ENCODE measurements around the gene CNPY4.

CNPY4 gene

DNA sequence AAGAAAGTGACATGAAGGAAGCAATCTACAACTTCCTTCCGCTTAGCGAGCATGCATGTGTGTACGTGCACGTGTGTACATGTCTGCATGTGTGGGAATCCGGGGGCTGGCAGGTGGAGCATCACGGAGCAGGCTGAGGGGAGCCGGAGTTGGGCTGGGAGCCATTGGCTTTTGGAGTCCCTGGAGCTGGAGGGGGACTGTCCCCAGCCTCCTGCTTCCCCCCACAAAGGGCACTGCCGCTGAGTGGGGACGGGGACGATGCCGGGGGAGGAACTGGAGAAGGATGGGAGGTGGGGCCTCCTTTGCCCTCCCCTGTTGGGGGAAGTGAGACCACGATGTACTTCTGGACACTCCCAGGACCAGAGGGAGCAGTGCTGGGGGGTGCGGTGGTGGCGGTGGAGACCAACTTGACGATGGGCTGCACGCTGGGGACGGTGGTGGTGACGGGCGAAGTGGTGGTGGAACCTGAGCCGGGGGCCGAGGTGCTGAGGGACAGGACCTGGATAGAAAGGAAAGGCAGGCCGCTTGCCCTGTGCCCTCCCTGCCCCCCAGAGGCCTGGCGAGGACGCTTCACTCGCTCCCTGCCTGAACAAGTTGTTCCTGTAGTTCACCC is 12.2 kb upstream of the CNPY4 start:
- TF ChIP-seq POLR2A (IDR thresholded peaks at IDR 0.05; ENCODE audit: extremely low read depth, insufficient read length) (no peak), MYC (IDR thresholded peaks at IDR 0.05; ENCODE audit: low read depth, low read length) (no peak), MAX (IDR thresholded peaks at IDR 0.05; ENCODE audit: low read depth, low read length) (no peak)
- TF ChIP-seq, protein P1, sequence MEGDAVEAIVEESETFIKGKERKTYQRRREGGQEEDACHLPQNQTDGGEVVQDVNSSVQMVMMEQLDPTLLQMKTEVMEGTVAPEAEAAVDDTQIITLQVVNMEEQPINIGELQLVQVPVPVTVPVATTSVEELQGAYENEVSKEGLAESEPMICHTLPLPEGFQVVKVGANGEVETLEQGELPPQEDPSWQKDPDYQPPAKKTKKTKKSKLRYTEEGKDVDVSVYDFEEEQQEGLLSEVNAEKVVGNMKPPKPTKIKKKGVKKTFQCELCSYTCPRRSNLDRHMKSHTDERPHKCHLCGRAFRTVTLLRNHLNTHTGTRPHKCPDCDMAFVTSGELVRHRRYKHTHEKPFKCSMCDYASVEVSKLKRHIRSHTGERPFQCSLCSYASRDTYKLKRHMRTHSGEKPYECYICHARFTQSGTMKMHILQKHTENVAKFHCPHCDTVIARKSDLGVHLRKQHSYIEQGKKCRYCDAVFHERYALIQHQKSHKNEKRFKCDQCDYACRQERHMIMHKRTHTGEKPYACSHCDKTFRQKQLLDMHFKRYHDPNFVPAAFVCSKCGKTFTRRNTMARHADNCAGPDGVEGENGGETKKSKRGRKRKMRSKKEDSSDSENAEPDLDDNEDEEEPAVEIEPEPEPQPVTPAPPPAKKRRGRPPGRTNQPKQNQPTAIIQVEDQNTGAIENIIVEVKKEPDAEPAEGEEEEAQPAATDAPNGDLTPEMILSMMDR (IDR thresholded peaks at IDR 0.05; ENCODE audit: low read depth, low read length), result no peak
- DNase-seq (ENCODE audit: low read depth), result no peak
- H3K4me3 ChIP-seq (ENCODE audit: low read depth, low read length), result no peak overlapping the region

- DNase-seq (ENCODE audit: low read depth), result no peak
- H3K4me3 ChIP-seq (ENCODE audit: low read depth, low read length), result no peak overlapping the region
- TF ChIP-seq, protein P1 (IDR thresholded peaks at IDR 0.05; ENCODE audit: low read depth, low read length), result no peak
Measured at GRCh38 chr7:100107890-100108289, 11.5 kb upstream of the CNPY4 start.

GRCh38 chr7:100109521-100110163 is 9.8 kb upstream of the CNPY4 start:
- DNase-seq (ENCODE audit: low read depth), result peak; percentile 31
- TF ChIP-seq, protein P1 (IDR thresholded peaks at IDR 0.05; ENCODE audit: low read depth, low read length), result peak; percentile 24
- TF ChIP-seq MAX (IDR thresholded peaks at IDR 0.05; ENCODE audit: low read depth, low read length), result no peak
- TF ChIP-seq MYC (IDR thresholded peaks at IDR 0.05; ENCODE audit: low read depth, low read length), result no peak
- H3K4me3 ChIP-seq (ENCODE audit: low read depth, low read length), result no peak overlapping the region

- no peak overlapping the region for H3K4me3 ChIP-seq (ENCODE audit: low read depth, low read length)
- DNase-seq (ENCODE audit: low read depth), result no peak
- TF ChIP-seq MYC (IDR thresholded peaks at IDR 0.05; ENCODE audit: low read depth, low read length) (no peak), MAX (IDR thresholded peaks at IDR 0.05; ENCODE audit: low read depth, low read length) (no peak), POLR2A (IDR thresholded peaks at IDR 0.05; ENCODE audit: extremely low read depth, insufficient read length) (no peak)
- TF ChIP-seq, protein P1 (IDR thresholded peaks at IDR 0.05; ENCODE audit: low read depth, low read length), result no peak
Measured at GRCh38 chr7:100111156-100111555, 8.3 kb upstream of the CNPY4 start.

DNA sequence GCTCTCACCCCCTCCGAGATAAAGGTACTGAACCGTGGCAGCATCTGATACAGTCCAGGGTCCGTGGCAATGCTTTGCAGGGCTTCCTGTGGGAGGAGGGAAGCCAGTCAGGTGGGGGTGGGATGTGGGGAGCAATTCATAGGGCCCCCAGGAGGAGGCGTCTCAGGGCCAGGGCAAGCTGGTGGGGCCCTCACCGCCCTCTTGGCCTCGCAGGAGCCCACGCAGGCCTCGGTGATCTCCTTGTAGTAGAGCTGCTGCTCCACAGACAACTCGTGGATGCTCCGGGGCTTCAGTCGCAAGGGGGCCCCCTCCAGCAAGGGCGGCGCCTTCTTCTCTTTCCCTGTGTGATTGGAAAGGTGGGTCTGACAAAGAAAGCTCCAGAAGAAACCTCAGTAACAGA is 7.5 kb upstream of the CNPY4 start:
- H3K4me3 ChIP-seq (ENCODE audit: low read depth, low read length), result no peak overlapping the region
- DNase-seq (ENCODE audit: low read depth), result no peak

More for the DNA sequence above, 7.5 kb upstream of the CNPY4 start:
- TF ChIP-seq MAX (IDR thresholded peaks at IDR 0.05; ENCODE audit: low read depth, low read length), result no peak
- no peak for TF ChIP-seq POLR2A (IDR thresholded peaks at IDR 0.05; ENCODE audit: extremely low read depth, insufficient read length)
- TF ChIP-seq, protein P1 (IDR thresholded peaks at IDR 0.05; ENCODE audit: low read depth, low read length), result no peak
- TF ChIP-seq MYC (IDR thresholded peaks at IDR 0.05; ENCODE audit: low read depth, low read length), result no peak

Data from NB4 (cell line).